PFSK-1 (cell line): ENCODE results near the gene TRPV5.

Experiments
- FOXP2 ChIP-seq: optimal IDR thresholded peaks from 2 replicates; pipeline ENCODE3; 2011; ENCODE audit warnings: borderline replicate concordance, control low read depth, inconsistent platforms; ENCODE audit not compliant: insufficient read depth; ENCODE audit errors: extremely low read length, extremely low read depth
- POLR2AphosphoS5 ChIP-seq: IDR thresholded peaks from 2 replicates; pipeline ENCODE4 v1.6.1; 2012; ENCODE audit warnings: low read depth, mild to moderate bottlenecking, control low read depth, low read length, moderate library complexity
- REST ChIP-seq, 2 experiments: IDR thresholded peaks; 2 replicates each; pipeline versions ENCODE4 v1.6.1 to v1.8.0; 2011 to 2012; ENCODE audit warnings: low read depth in 2 of 2, low read length in 2 of 2, control low read depth in 1 of 2, inconsistent platforms in 1 of 2, mild to moderate bottlenecking in 1 of 2, moderate library complexity in 1 of 2; ENCODE audit not compliant: insufficient read depth in 1 of 2
- SIN3A ChIP-seq: IDR thresholded peaks from 2 replicates; pipeline ENCODE4 v1.6.1; 2012; ENCODE audit warnings: mild to moderate bottlenecking, low read length, moderate library complexity, borderline replicate concordance; ENCODE audit not compliant: insufficient read depth
- TAF1 ChIP-seq: IDR thresholded peaks from 2 replicates; pipeline ENCODE4 v1.6.1; 2012; ENCODE audit warnings: low read length, control low read depth, borderline replicate concordance; ENCODE audit not compliant: insufficient read depth

GRCh38 chr7:142940966-142941535 is 7.5 kb upstream of the TRPV5 start:
- TF ChIP-seq SIN3A (no peak), POLR2AphosphoS5 (no peak), REST (IDR thresholded peaks at IDR 0.05; ENCODE audit: insufficient read depth in 1 of 2, low read depth in 2 of 2, low read length in 2 of 2) (no peak), TAF1 (no peak), FOXP2 (no peak)
